Measurements from ENCODE around the gene CAMTA1.

Gene CAMTA1

GRCh38 chr1:7104339-7104738 lies 319.1 kb downstream of the CAMTA1 start:
- DNase-seq (ENCODE audit: low spot score) (no peak), FAIRE-seq (no peak)

GRCh38 chr1:7105269-7105668 lies 320.0 kb downstream of the CAMTA1 start:
- DNase-seq (ENCODE audit: low spot score) (no peak), FAIRE-seq (no peak)

- no peak for FAIRE-seq
- no peak for DNase-seq (ENCODE audit: low spot score)
Observed at GRCh38 chr1:7106442-7107108, 321.3 kb downstream of the CAMTA1 start.

- FAIRE-seq = no peak
- DNase-seq (ENCODE audit: low spot score) = no peak
Observed at GRCh38 chr1:7107109-7107830, 322.0 kb downstream of the CAMTA1 start.

GRCh38 chr1:7108251-7108650 lies 323.0 kb downstream of the CAMTA1 start:
- DNase-seq (ENCODE audit: low spot score) (no peak), FAIRE-seq (no peak)

- DNase-seq (ENCODE audit: low spot score) (peak; percentile 18), FAIRE-seq (no peak)
Observed at GRCh38 chr1:7109901-7110300, 324.6 kb downstream of the CAMTA1 start.

- FAIRE-seq (peak; percentile 79), DNase-seq (ENCODE audit: low spot score) (peak; percentile 86)
Observed at GRCh38 chr1:7110321-7110720, 325.1 kb downstream of the CAMTA1 start.

- FAIRE-seq (no peak), DNase-seq (ENCODE audit: low spot score) (no peak)
Observed at GRCh38 chr1:7111853-7112252, 326.6 kb downstream of the CAMTA1 start.

- DNase-seq (ENCODE audit: low spot score) = no peak
- FAIRE-seq = no peak
Observed at GRCh38 chr1:7113136-7113535, 327.9 kb downstream of the CAMTA1 start.

GRCh38 chr1:7113822-7114221 lies 328.6 kb downstream of the CAMTA1 start:
- FAIRE-seq (no peak), DNase-seq (ENCODE audit: low spot score) (no peak)

GRCh38 chr1:7116001-7116400 lies 330.7 kb downstream of the CAMTA1 start:
- DNase-seq (ENCODE audit: low spot score) (peak; percentile 36), FAIRE-seq (peak; percentile 79)

- FAIRE-seq (peak; percentile 97), DNase-seq (ENCODE audit: low spot score) (peak; percentile 97)
Observed at GRCh38 chr1:7117399-7118281, 332.4 kb downstream of the CAMTA1 start.

GRCh38 chr1:7119156-7119555 lies 333.9 kb downstream of the CAMTA1 start:
- FAIRE-seq (no peak), DNase-seq (ENCODE audit: low spot score) (no peak)

GRCh38 chr1:7120863-7121621 lies 335.8 kb downstream of the CAMTA1 start:
- no peak for FAIRE-seq
- no peak for DNase-seq (ENCODE audit: low spot score)

- FAIRE-seq (no peak), DNase-seq (ENCODE audit: low spot score) (no peak)
Observed at GRCh38 chr1:7121622-7121988, 336.4 kb downstream of the CAMTA1 start.

- FAIRE-seq = no peak
- DNase-seq (ENCODE audit: low spot score) = no peak
Observed at GRCh38 chr1:7127322-7128075, 342.2 kb downstream of the CAMTA1 start.

GRCh38 chr1:7128293-7128692 lies 343.0 kb downstream of the CAMTA1 start:
- no peak for FAIRE-seq

GRCh38 chr1:7130127-7130526 lies 344.9 kb downstream of the CAMTA1 start:
- no peak for FAIRE-seq
- DNase-seq (ENCODE audit: low spot score) = no peak

More at GRCh38 chr1:7128293-7128692, 343.0 kb downstream of the CAMTA1 start:
- no peak for DNase-seq (ENCODE audit: low spot score)

GRCh38 chr1:7135493-7135892 lies 350.2 kb downstream of the CAMTA1 start:
- DNase-seq (ENCODE audit: low spot score) = no peak
- no peak for FAIRE-seq

GRCh38 chr1:7136166-7136953 lies 351.1 kb downstream of the CAMTA1 start:
- FAIRE-seq = no peak
- DNase-seq (ENCODE audit: low spot score) = peak; percentile 22
